Hypothalamus (tissue), 51 donors: ENCODE results near the gene C11orf65.

ENCODE experiments used
- DNase-seq, 51 donors: peaks; one replicate each; lab custom pipeline; 2025; lab: John Stamatoyannopoulos, UW

The C11orf65 gene

GRCh38 chr11:108467091-108467823 is at the start of gene C11orf65:
Gene C11orf65 (minus strand): TSS chr11:108467529. CDS start chr11:108461559, 5,970 bp downstream.
- peak; percentile 48 to 98 (median 93) for DNase-seq

GRCh38 chr11:108516125-108516524 is 48.8 kb upstream of the C11orf65 start:
- DNase-seq = no peak

GRCh38 chr11:108512708-108513107 is 45.4 kb upstream of the C11orf65 start:
- no peak for DNase-seq

- no peak for DNase-seq
These were observed 44.6 kb upstream of the C11orf65 start for GRCh38 chr11:108511851-108512474.

GRCh38 chr11:108508653-108509593 is 41.6 kb upstream of the C11orf65 start:
- no peak for DNase-seq

- DNase-seq = no peak
These were observed 34.1 kb upstream of the C11orf65 start for GRCh38 chr11:108501396-108501795.

- DNase-seq = no peak
These were observed 33.4 kb upstream of the C11orf65 start for GRCh38 chr11:108500721-108501120.

- no peak for DNase-seq
These were observed 32.8 kb upstream of the C11orf65 start for GRCh38 chr11:108500169-108500568.

GRCh38 chr11:108498816-108499408 is 31.6 kb upstream of the C11orf65 start:
- no peak for DNase-seq

- peak in 40 of 51 donors; percentile 6 to 75 (median 44) for DNase-seq
These were observed 30.9 kb upstream of the C11orf65 start, which contains the start of gene POGLUT3 for GRCh38 chr11:108498046-108498815. Gene POGLUT3 (minus strand): TSS chr11:108498384. CDS start chr11:108498366, 18 bp downstream.

- DNase-seq = peak in 47 of 51 donors; percentile 5 to 78 (median 48)
These were observed 30.2 kb upstream of the C11orf65 start for GRCh38 chr11:108497317-108498045.

- DNase-seq = peak in 2 of 51 donors; percentile 5 to 13
These were observed 29.4 kb upstream of the C11orf65 start for GRCh38 chr11:108496643-108497256.

GRCh38 chr11:108495326-108495725 is 28.0 kb upstream of the C11orf65 start:
- no peak for DNase-seq

GRCh38 chr11:108494182-108494581 is 26.9 kb upstream of the C11orf65 start:
- no peak for DNase-seq

- DNase-seq = no peak
These were observed 24.6 kb upstream of the C11orf65 start for GRCh38 chr11:108491936-108492335.

GRCh38 chr11:108486828-108487227 is 19.5 kb upstream of the C11orf65 start:
- DNase-seq = no peak

GRCh38 chr11:108486331-108486730 is 19.0 kb upstream of the C11orf65 start:
- no peak for DNase-seq

GRCh38 chr11:108483163-108483562 is 15.8 kb upstream of the C11orf65 start:
- DNase-seq = no peak
